GM21576 (cell line): ENCODE data around the gene SPACA6.
"Not testable (repeated sequence)": the region's sequence is repeated elsewhere in the genome, so short reads cannot be mapped to it uniquely, and the experiment has no call there.

Source experiments
- ATAC-seq: cut with Tn5 transposase; IDR thresholded peaks from one replicate; pipeline ENCODE4 v1.9.1; 2021; ENCODE audit warnings: mild to moderate bottlenecking, moderate library complexity; ENCODE audit not compliant: unreplicated experiment

The SPACA6 gene

DNA sequence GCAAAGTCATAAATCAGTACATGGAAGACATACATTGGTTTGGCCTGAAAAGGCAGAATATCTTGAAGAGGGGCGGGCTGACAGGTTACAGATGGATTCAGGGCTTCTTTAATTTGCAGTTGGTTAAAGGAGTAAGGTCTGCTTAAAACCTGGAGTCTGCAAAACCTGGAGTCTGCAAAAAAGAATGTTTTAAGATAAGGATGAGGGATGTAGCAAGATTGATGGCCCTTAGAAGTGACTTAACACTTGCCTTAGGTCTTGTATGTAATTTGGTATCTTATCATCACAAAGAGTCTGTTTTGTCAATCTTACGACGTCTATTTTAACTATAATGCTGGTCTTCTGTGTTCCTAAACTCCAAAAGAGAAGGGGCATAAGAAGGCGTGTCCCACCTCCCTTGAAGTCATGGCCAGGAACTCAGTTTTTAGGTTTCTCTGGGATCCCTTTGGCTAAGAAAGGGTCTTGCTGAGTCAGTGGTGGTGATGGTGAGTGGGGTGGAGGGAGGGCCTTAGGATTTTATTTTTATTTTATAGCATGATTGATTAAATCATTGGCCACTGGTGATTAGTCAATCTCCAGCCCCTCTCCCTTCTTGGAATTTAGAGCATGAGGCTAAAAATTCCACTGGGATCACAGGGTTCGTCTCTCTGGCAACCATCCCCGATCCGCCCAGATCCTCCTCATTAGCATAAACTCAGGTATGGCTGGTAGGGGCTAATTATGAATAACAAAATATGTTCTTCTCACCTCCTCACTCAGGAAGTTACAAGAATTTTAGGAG is 40.8 kb downstream of the SPACA6 start:
- no peak for ATAC-seq

- no peak for ATAC-seq
These were observed 42.8 kb downstream of the SPACA6 start for GRCh38 chr19:51735759-51736449.

DNA sequence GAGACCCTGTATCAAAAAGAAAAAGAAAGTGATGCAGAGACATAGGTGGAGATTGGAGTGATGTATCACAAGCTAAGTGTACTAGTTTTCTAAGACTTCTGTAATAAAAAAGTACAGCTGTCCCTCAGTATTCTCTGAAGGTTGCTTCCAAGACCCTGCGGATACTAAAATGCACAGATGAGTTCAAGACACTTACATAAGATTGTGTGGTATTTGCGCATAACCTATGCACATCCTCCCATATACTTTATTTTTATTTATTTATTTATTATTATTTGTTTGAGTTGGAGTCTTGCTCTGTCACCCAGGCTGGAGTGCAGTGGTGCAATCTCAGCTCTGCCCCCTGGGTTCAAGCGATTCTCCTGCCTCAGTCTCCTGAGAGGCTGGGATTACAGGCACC is 44.3 kb downstream of the SPACA6 start:
- ATAC-seq, result no peak

DNA sequence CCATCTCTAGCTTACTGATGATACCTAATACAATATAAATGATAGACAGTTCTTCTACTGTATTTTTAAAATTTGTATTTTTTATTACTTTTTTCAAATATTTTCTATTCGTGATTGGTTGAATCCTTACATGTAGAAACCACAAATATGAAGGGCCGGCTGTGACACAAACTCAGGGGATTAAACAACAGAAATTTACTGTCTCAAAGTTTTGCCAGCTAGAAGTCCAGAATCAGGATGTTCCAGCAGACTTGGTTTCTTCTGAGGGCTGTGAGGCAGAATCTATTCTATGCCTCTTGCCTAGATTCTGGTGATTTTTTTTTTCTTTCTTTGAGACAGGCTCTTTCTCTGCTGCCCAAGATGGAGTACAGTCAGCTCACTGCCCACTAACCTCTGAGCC is 44.8 kb downstream of the SPACA6 start:
- ATAC-seq, result no peak

- not testable (repeated sequence) for ATAC-seq
These were observed 45.4 kb downstream of the SPACA6 start for GRCh38 chr19:51738523-51738922.

DNA sequence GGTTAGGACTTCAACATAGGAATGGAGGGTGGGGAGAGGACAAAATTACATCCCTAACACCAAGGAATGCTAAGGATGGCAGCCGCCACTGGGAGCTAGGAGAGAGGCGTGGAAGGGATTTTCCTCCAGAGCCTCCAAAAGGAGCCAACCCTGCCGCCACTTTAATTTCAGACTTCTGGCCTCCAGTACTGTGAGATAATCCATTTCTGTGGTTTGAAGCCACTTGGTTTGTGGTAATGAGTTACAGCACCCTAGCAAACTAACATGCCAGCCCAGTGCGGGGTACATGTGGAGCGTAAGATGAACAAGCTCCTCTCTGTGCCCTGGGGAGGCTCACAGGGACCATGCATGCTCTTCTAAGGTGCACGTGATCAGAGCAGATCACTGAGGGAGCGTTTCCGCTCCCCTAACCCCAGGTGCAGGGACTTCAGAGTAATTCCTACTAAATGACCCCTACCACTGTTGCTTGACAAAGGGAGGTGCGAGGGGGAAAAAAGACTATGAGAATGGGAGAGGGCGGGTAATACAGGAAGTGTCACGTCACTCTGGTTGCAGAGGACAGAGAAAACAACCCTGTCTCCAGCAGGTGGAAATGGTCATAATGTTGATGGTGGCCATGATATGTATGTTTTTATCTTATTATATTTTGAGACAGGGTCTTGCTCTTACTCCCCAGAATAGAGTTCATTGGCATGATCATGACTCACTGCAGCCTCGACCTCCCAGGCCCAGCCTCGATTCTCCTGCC is 46.5 kb downstream of the SPACA6 start:
- no peak for ATAC-seq

GRCh38 chr19:51740356-51740755 is 47.2 kb downstream of the SPACA6 start:
- ATAC-seq, result no peak

DNA sequence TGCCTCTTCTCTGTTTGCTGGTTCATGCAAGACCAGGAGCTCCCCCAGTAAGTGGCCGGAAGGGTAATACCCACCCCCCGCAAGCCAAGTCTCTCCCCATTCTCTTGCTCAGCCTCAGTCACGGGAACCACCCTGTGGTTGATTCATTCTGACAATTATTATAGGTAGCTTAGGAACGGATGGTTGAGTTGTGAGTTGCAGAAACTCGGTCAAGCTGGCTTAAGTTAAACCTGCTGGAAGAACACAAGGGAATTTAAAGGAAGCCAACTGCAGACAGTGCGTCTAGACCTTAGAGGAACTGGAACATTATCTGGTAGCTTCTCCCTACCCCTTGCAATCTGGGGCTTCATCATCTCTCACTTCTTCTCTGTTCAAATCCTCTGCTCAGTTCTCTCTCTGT is 49.7 kb downstream of the SPACA6 start:
- ATAC-seq, result no peak

GRCh38 chr19:51743405-51743804 is 50.3 kb downstream of the SPACA6 start:
- ATAC-seq, result no peak

GRCh38 chr19:51746731-51747130 is 53.6 kb downstream of the SPACA6 start:
- no peak for ATAC-seq

GRCh38 chr19:51749979-51750378 is 56.8 kb downstream of the SPACA6 start:
- no peak for ATAC-seq

DNA sequence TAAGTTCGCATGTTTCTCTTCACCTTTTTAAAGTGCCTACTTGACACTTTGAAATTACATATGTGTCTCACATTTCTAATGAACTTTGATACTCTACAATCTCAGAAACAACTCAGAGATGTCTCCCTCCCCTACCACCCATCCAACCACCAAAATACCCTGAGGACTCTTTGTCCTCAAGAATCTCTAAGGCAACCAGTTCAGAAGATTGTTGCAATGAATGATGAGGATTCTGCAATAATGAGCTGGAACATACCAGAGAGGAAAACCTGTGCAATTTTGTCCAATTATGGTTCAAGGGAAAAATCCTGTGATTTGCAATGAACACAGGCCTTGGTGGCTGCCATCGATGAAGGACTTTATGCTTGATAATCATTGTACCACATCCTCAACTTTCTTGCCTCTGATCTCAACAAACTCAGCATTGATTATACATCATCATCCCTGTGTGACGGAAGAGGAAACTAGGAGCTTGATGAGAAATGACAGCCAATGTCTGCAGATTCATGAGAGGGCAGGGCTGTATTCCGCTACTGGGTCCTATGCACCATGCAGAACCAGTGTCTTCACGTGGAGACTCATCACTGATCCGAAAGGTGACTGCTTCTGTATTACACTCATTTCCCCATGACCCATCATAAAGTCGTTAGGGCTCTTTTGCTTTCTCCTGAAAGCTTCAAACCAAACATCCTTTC is 57.4 kb downstream of the SPACA6 start:
- no peak for ATAC-seq

DNA sequence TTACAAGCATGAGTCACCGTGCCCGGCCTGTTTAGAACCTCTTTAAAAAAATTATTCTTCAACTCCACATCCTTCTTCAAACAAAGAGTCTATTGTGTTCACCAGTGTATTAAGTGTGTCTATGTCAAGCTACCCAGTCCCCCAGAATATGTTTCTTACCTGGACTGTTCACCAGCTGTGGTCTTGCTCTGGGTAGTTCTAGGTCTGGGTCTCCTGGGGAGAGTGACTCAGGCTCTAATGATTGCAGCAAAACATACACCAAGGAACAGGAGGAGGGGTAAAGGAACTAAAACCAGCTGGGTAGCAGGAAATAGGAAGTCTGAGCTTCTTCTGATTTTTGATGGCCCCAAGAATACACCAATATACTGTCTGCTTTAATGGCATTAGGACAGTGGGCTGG is 58.5 kb downstream of the SPACA6 start, which contains the start of gene FPR1:
Gene FPR1 (minus strand): TSS at position 224 of the 400 bp plus-strand sequence. CDS start 4,884 bp downstream, outside the sequence.
- ATAC-seq, result no peak

- ATAC-seq, result no peak
These were observed 61.0 kb downstream of the SPACA6 start for GRCh38 chr19:51754109-51754508.

- ATAC-seq, result no peak
These were observed 61.6 kb downstream of the SPACA6 start for GRCh38 chr19:51754770-51755169.
